HG03196 (cell line): ENCODE measurements around the gene TRIM59.
A peak's percentile ranks its signal among the peaks of the same experiment; 100 is the strongest.

Source experiments
- ATAC-seq: cut with Tn5 transposase; IDR thresholded peaks from one replicate; pipeline ENCODE4 v1.9.1; 2021; ENCODE audit not compliant: unreplicated experiment

TRIM59 gene

GRCh38 chr3:160403796-160404470 lies 45.7 kb downstream of the TRIM59 start:
- no peak for ATAC-seq

- no peak for ATAC-seq
Measured at GRCh38 chr3:160403028-160403545, 46.5 kb downstream of the TRIM59 start.

- no peak for ATAC-seq
Measured at GRCh38 chr3:160402221-160403027, 47.2 kb downstream of the TRIM59 start.

GRCh38 chr3:160401291-160402095 lies 48.1 kb downstream of the TRIM59 start:
- ATAC-seq = no peak

- no peak for ATAC-seq
Measured at GRCh38 chr3:160400702-160401150, 48.9 kb downstream of the TRIM59 start.

GRCh38 chr3:160400030-160400701 lies 49.4 kb downstream of the TRIM59 start:
- peak; percentile 7 for ATAC-seq

- peak; percentile 96 for ATAC-seq
Measured at GRCh38 chr3:160399125-160400029, 50.2 kb downstream of the TRIM59 start, which contains the start of the genes IFT80 and SMC4. Gene IFT80, minus strand, starts transcription at chr3:160399225. Its CDS starts 14,625 bp downstream, at chr3:160384600. Gene SMC4, plus strand, starts transcription at chr3:160399650. Its CDS starts 1,177 bp downstream, at chr3:160400827.

- ATAC-seq = peak; percentile 5
Measured at GRCh38 chr3:160398820-160399124, 50.8 kb downstream of the TRIM59 start.

- no peak for ATAC-seq
Measured at GRCh38 chr3:160395297-160395696, 54.3 kb downstream of the TRIM59 start.

- ATAC-seq = no peak
Measured at GRCh38 chr3:160394009-160394392, 55.6 kb downstream of the TRIM59 start.

- no peak for ATAC-seq
Measured at GRCh38 chr3:160393346-160394008, 56.1 kb downstream of the TRIM59 start.

GRCh38 chr3:160392798-160393197 lies 56.8 kb downstream of the TRIM59 start:
- ATAC-seq = no peak

GRCh38 chr3:160390565-160391138 lies 58.9 kb downstream of the TRIM59 start:
- ATAC-seq = no peak
